ENCODE results near the gene METTL21C. TPM values are rescaled to one million over a fixed set of nuclear protein-coding genes. Genes with fewer than 3 reads are reported as not detected.

METTL21C gene
- total RNA-seq, 2 donors from 2014 or later, result not detected

- Histone ChIP-seq H3K36me3 (no peaks in the 10 kb centered on the region), H3K4me1 (replicated peaks) (no peaks in the 10 kb centered on the region), H3K9me3 (no peaks in the 10 kb centered on the region), H3K27ac (no peak overlapping the region), H3K4me3 (no peak overlapping the region), H3K27me3 (replicated peaks; ENCODE audit: insufficient read depth) (no peaks in the 10 kb centered on the region)
- TF ChIP-seq CTCF (IDR thresholded peaks at IDR 0.05) (no peak), POLR2AphosphoS5 (IDR thresholded peaks at IDR 0.05) (no peak), POLR2A (IDR thresholded peaks at IDR 0.05) (no peak)
- WGBS, result 78% methylated on average over 3 of the region's 3 CpGs
- DNase-seq (ENCODE audit: low spot score), result no peak
- intact Hi-C loops (cut with DNase I), result no loop called here
These were observed 4.7 kb upstream of the METTL21C start for GRCh38 chr13:102699504-102699903.

- intact Hi-C loops (cut with DNase I), result no loop called here
- 96% methylated on average over 2 of the region's 2 CpGs for WGBS
These were observed 3.8 kb upstream of the METTL21C start for GRCh38 chr13:102698649-102698980.

GRCh38 chr13:102697929-102698648 is 3.2 kb upstream of the METTL21C start:
- no peak for DNase-seq (ENCODE audit: low spot score)
- WGBS, result 90% methylated on average over 8 of the region's 8 CpGs
- no peak for TF ChIP-seq POLR2A (IDR thresholded peaks at IDR 0.05)
- no peak for TF ChIP-seq POLR2AphosphoS5 (IDR thresholded peaks at IDR 0.05)
- no peak for TF ChIP-seq CTCF (IDR thresholded peaks at IDR 0.05)
- no peaks in the 10 kb centered on the region for H3K36me3 ChIP-seq
- H3K27ac ChIP-seq, result no peak overlapping the region
- H3K4me3 ChIP-seq, result no peak overlapping the region
- no peaks in the 10 kb centered on the region for H3K9me3 ChIP-seq
- no peaks in the 10 kb centered on the region for H3K27me3 ChIP-seq (replicated peaks; ENCODE audit: insufficient read depth)
- no peaks in the 10 kb centered on the region for H3K4me1 ChIP-seq (replicated peaks)
- intact Hi-C loops (cut with DNase I), result no loop called here

More at GRCh38 chr13:102698649-102698980, 3.8 kb upstream of the METTL21C start:
- Histone ChIP-seq H3K4me3 (no peak overlapping the region), H3K36me3 (no peaks in the 10 kb centered on the region), H3K27me3 (replicated peaks; ENCODE audit: insufficient read depth) (no peaks in the 10 kb centered on the region), H3K27ac (no peak overlapping the region), H3K9me3 (no peaks in the 10 kb centered on the region), H3K4me1 (replicated peaks) (no peaks in the 10 kb centered on the region)
- TF ChIP-seq POLR2A (IDR thresholded peaks at IDR 0.05) (no peak), CTCF (IDR thresholded peaks at IDR 0.05) (no peak), POLR2AphosphoS5 (IDR thresholded peaks at IDR 0.05) (no peak)
- DNase-seq (ENCODE audit: low spot score), result no peak

GRCh38 chr13:102697264-102697663 is 2.4 kb upstream of the METTL21C start:
- Histone ChIP-seq H3K36me3 (no peaks in the 10 kb centered on the region), H3K27ac (no peak overlapping the region), H3K4me1 (replicated peaks) (no peaks in the 10 kb centered on the region), H3K4me3 (no peak overlapping the region), H3K27me3 (replicated peaks; ENCODE audit: insufficient read depth) (no peaks in the 10 kb centered on the region), H3K9me3 (no peaks in the 10 kb centered on the region)
- TF ChIP-seq POLR2A (IDR thresholded peaks at IDR 0.05) (no peak), POLR2AphosphoS5 (IDR thresholded peaks at IDR 0.05) (no peak), CTCF (IDR thresholded peaks at IDR 0.05) (no peak)
- DNase-seq (ENCODE audit: low spot score), result no peak
- 82% methylated on average over 6 of the region's 6 CpGs for WGBS
- intact Hi-C loops (cut with DNase I), result no loop called here

- WGBS, result 65% methylated on average over 4 of the region's 4 CpGs
- TF ChIP-seq CTCF (IDR thresholded peaks at IDR 0.05) (no peak), POLR2AphosphoS5 (IDR thresholded peaks at IDR 0.05) (no peak), POLR2A (IDR thresholded peaks at IDR 0.05) (no peak)
- Histone ChIP-seq H3K4me1 (replicated peaks) (no peaks in the 10 kb centered on the region), H3K4me3 (no peak overlapping the region), H3K36me3 (no peaks in the 10 kb centered on the region), H3K27me3 (replicated peaks; ENCODE audit: insufficient read depth) (no peaks in the 10 kb centered on the region), H3K27ac (no peak overlapping the region), H3K9me3 (no peaks in the 10 kb centered on the region)
- intact Hi-C loops (cut with DNase I), result no loop called here
- no peak for DNase-seq (ENCODE audit: low spot score)
These were observed 1.6 kb upstream of the METTL21C start for GRCh38 chr13:102696465-102696864.
